IPS-18c (cell line): ENCODE data around the gene TAX1BP1.

Experiments used
- H3K4me3 ChIP-seq: 2 replicates; pipeline ENCODE4 v1.7.0; 2013; ENCODE audit warnings: low read depth, mild to moderate bottlenecking, low read length, moderate library complexity; ENCODE audit not compliant: insufficient read depth
- H3K9me3 ChIP-seq: one replicate; pipeline ENCODE4 v1.6.1; 2013; ENCODE audit warnings: mild to moderate bottlenecking, low read length, moderate library complexity; ENCODE audit not compliant: control insufficient read depth, insufficient read depth

TAX1BP1 gene

DNA sequence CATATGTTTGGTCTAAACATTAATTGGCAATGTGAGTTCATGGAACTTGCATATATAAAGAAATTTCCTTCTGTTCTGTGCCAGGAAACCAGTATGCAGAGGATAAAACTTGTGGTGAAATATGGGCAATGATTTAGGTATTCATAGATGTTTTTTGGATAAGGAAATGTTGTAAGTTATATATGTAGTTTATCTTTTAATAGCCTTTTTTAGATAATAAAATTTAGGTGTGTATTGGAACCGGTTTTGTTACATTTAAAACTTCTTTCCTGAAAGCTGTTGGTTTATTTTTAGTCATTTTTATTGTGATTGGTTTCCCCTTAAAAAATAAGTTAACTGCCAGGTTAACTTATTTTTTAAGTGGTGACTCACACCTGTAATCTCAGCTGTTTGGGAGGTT lies 22.1 kb downstream of the TAX1BP1 start:
- no peaks in the 10 kb centered on the region for H3K9me3 ChIP-seq
- H3K4me3 ChIP-seq = no peak overlapping the region

DNA sequence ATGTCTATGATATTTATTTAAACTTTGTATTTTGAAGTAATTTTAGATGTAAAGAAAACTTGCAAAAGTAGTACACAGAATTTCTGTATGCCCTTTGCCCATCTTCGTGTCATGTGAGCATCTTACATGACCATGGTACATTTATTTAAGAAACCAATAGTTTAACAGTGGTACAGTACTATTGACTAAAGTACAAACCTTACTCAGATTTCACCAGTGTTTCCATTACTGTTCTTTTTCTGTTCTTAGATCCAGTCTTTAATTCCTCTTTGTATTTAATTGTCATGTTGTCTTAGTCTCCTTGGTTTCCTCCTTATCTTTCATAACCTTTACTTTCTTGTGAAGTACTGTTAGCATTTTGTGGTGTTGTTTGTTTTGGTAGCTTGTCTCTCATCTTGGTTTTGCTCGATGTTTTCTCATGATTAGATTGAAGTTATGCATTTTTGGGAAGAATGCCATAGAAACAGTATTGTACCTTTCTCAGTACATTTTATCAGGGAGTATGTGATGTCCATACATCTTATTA lies 24.1 kb downstream of the TAX1BP1 start:
- Histone ChIP-seq H3K4me3 (no peak overlapping the region), H3K9me3 (no peaks in the 10 kb centered on the region)

DNA sequence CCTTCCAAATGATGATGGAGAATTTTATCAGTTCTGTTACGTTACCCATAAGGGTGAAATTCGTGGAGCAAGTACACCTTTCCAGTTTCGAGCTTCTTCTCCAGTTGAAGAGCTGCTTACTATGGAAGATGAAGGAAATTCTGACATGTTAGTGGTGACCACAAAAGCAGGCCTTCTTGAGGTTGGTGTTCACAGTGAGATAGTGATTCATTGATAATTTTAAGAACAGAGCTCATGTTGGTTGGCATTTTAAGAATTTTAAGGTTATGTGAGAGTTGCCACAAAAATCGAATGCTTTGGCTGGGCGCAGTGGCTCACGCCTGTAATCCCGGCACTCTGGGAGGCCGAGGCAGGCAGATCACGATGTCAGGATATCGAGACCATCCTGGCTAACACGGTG lies 25.9 kb downstream of the TAX1BP1 start:
- Histone ChIP-seq H3K9me3 (no peaks in the 10 kb centered on the region), H3K4me3 (no peak overlapping the region)

DNA sequence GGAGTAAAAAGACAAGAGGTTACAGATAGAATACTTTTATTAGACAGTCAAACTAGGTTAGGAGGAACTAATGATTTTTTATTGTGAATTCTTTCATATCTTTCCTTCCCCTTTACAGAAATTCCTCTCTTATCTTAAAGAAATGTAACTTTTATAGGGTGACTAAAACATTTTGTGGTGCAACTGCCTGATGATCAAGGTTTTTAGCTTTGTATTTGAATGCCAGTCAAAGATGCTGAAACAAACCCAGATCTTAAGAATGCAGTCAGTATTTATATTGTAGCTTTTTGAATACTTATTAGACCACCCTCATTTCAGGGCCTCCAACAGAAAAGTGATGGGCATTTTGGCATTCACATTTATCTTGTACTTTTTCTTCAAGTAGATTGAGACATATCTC lies 27.4 kb downstream of the TAX1BP1 start:
- Histone ChIP-seq H3K9me3 (no peaks in the 10 kb centered on the region), H3K4me3 (no peak overlapping the region)

DNA sequence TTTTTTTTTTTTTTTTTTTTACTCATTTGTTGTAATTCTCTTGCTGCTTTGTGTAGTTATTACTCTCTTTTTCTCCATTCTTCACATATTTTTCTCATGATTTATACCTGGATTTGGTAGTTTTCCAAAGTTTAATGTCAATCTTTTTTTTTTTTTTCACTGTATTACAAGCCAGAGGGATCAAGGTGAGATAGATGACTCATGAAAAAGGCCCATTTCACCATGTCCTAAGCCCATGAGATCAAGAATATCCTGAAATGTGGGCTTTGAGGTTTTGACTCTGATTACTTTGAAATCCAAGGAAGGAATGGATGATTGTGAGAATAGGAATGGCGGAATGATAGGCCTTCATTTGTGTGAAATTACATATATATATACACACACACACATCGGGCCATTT lies 31.1 kb downstream of the TAX1BP1 start:
- H3K9me3 ChIP-seq = no peaks in the 10 kb centered on the region

DNA sequence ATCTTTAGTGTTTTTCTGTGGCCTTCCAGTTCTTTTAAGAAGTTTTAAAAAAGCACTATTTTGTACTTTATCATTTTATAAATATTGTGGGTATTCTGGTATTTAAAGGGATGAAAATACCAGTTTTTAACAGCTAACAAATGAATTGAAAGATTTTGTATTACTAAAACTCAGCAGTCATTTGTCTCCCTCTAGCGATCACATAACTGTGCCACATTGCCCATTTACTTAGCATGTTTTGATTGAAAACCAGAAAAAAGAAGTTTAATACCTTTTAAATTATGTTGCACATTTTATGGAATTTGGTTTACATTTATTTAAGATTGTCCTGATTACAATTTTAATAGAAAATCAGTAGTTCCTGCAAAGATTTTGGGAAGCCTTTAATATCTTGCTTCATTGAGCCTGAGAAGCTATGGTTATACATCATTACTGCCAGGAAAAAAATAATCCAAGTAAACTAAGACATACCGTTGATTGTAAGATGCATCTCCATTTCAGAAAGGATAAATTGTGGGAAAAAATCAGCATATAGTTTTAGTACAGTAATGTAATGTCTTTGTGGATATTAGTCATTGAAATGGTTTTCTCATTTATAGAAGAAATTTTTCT lies 34.9 kb downstream of the TAX1BP1 start:
- Histone ChIP-seq H3K4me3 (no peak overlapping the region), H3K9me3 (no peaks in the 10 kb centered on the region)

More for the DNA sequence above, 31.1 kb downstream of the TAX1BP1 start:
- no peak overlapping the region for H3K4me3 ChIP-seq

DNA sequence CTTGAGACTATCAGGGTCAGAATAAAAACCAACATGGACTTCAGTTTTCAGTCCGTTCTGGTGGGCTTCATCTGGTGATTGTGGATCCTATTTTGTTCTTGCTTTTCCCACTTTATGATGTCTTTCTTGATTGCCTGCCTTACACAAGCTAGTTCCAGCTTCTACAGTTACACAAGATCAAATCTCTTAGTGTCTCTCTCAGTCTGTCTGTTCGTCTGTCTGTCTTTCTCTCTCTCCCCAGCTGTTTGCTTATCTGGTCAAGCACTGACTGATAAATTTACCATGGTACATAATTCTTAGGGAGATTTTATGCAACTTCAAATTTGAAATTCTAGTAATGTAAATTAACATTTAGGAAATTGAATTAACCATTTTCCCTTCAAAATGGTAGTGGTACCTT lies 35.8 kb downstream of the TAX1BP1 start:
- H3K4me3 ChIP-seq = no peak overlapping the region
- H3K9me3 ChIP-seq = no peaks in the 10 kb centered on the region

DNA sequence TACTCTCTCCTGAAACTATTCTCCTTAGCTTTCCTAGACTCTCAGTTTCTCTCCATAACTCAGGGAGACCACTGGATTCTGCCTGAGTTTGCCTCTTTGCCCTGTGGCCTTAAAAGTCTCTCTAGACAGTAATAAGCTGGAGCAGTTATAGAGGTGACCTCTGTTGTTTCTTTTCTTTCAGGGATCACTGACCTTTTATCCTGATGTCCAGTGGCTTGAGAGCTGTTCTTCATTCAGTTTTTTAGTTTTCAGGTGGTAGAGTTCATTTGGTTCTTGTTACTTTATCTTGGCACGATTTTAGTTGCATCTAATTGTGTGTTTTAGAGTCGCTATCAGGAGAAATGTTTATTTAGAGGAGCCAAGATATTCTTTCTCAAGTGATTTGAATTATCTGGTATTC lies 37.7 kb downstream of the TAX1BP1 start:
- H3K9me3 ChIP-seq = no peaks in the 10 kb centered on the region

DNA sequence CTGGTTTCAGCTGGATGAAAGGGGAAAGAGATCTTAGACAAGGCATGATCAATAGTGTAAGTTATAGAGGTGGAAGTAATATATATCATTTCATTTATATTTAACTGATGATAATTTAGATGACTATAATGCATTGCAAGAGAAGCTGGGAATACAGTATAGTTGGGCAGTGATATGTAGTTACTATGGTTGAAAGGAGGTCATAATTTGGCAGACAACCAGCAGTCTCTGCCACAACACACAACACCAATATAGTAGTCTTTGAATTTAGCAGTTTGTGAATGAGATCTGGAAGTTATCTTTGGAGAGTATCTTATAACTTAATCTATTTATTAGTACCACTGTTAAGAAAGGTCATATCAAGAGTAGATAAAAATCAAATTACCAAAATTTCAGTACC lies 39.9 kb downstream of the TAX1BP1 start:
- Histone ChIP-seq H3K4me3 (no peak overlapping the region), H3K9me3 (no peaks in the 10 kb centered on the region)

More for the DNA sequence above, 37.7 kb downstream of the TAX1BP1 start:
- H3K4me3 ChIP-seq = no peak overlapping the region

DNA sequence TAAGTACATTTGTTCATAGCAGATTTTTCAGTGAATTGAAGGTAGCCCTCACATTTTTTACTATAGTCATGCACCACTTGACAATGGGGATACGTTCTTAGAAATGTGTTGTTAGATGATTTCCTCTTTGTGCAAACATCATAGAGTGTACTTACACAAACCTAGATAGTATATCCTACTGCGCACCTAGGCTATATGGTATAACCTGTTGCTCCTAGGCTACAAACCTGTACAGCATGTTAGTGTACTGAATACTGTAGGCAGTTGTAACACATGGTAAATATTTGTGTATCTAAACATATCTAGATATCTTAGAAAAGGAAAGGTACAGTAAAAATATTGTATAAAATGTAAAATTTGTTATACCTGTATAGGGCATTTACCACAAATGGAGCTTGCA lies 41.2 kb downstream of the TAX1BP1 start:
- Histone ChIP-seq H3K9me3 (no peaks in the 10 kb centered on the region), H3K4me3 (no peak overlapping the region)

DNA sequence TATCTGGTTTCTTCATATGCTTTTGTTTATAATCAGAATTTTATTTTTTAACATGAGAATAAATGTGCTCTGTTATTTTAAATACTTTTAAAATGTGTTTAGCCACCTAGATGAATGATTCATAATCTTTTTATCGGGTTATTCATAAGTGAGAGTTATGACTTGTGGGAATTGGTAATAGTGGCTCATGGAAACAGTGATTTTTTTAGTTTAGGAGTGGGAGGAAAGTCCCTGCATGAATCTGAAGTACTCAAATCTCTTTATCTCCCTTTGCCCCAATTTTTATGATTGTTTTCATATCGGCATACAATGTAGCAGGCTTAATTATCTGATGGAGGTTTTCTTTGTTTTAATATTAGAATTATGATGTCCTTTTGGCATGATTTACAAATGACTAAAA lies 42.9 kb downstream of the TAX1BP1 start:
- Histone ChIP-seq H3K9me3 (no peaks in the 10 kb centered on the region), H3K4me3 (no peak overlapping the region)

DNA sequence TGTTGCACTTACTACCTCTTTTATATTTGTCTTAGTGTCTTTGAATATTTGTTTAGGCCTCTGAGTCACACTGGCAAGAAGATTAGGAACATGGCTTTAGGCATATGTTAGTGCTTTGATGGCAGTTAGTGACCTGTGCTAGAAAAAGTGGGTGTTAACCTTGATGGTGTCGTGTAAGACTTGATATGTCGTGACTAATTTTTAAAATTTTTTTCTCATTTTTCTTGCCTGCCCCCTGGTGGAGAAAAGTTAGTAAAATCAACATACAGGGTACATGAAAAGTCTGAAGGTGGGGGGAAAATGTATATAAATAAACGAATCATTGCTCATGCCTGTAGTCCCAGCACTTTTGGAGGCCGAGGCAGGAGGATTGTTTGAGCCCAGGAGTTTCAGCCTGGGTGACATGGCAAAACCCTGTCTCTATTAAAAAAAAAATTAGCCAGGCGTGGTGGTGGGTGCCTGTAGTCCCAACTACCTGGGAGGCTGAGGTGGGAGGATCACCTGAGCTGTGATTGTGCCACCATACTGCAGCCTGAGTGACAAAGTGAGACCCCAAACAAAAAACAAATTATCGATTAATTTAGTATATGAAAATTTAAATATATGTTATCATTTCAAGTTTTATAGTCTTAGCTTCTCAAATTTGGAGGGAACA lies 44.6 kb downstream of the TAX1BP1 start:
- Histone ChIP-seq H3K9me3 (no peaks in the 10 kb centered on the region), H3K4me3 (no peak overlapping the region)

DNA sequence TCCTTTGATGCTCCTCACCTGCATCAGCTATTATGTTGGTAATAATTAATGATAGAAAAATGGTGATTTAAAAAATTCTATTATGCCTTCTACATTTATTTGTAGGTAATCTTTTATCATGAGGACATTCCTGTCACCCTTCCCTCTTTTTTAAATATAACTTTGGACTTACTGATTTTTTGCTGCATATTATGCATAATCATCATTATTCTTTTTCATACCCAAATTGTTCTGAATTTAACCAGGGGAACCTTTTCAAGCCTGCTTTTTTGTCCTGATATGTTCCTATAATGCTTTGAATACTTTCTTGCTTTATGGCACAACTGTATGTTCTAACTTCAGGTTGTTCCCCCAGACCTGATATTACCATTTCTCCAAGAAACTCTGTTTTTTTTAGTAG lies 48.5 kb downstream of the TAX1BP1 start:
- H3K9me3 ChIP-seq = no peaks in the 10 kb centered on the region
- no peak overlapping the region for H3K4me3 ChIP-seq

DNA sequence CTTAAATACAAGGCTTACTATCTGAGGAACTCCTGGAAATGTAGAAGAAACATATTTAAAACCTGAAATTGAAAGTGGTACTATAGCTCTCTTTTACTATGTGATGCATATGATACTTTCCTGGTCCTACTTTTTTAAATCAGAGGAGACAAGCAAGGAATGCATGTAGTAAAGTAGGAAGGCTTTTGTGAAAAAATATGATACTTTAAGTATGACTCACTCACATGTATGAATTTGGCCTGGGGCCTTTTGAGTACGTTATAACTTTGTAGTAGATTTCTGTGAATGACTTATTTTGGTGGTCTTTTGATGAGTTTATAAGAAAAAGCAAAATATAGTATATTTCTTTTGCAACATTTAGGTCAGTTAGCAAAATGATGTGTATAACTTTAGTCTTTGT lies 53.8 kb downstream of the TAX1BP1 start:
- no peaks in the 10 kb centered on the region for H3K9me3 ChIP-seq
- no peak overlapping the region for H3K4me3 ChIP-seq

DNA sequence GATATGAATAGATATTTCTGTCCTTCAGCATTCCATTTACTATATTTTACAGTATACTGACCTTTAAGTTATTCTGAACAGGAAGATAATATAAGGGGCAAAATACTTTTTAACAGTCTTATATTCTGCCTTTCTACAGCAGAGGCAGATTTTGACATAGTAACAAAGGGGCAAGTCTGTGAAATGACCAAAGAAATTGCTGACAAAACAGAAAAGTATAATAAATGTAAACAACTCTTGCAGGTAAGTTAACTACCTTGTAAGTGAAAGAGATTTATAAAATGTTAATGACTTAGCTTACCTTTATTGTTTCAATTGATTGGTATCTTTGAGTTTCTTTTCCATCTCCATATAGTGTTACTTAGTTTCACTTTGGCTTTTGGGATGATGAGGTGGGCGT lies 56.0 kb downstream of the TAX1BP1 start:
- Histone ChIP-seq H3K9me3 (no peaks in the 10 kb centered on the region), H3K4me3 (no peak overlapping the region)

DNA sequence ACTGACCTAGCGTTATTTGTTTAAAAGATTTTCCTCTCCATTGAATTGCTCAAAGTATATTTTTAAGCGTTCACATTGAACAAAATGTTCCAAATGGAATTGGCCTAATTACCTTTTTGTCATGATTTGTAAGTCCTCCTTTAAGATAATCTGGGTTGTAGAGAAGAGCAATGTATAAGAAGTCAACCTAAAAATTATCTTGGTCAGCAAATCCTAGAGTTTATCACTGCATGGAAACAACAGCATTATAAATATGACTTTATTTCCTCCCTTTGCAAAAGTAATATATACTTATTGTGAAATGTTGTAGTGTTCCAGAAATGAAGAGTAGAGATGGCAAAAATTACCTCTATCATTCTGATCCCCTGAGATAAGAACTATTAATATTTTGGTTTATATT lies 59.2 kb downstream of the TAX1BP1 start:
- no peaks in the 10 kb centered on the region for H3K9me3 ChIP-seq
- H3K4me3 ChIP-seq = no peak overlapping the region

DNA sequence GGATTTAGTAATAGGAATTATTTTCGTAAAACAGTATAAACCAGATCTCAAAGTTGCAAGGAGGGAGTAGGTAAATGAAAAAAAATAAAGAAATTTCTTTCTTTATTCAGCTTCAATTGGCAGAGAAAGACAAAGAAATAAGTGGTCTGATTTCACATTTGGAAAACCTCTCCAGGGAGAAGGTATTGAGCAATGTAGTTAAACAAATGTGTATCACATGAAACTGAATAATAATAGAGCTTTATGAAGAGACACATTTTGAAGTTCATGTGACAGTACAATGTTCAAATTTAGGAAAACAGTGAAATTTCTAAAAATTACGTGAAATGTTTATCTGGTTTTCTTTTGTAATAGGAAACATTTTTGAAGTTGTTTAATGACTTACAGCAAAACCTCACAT lies 63.0 kb downstream of the TAX1BP1 start:
- Histone ChIP-seq H3K9me3 (no peaks in the 10 kb centered on the region), H3K4me3 (no peak overlapping the region)

DNA sequence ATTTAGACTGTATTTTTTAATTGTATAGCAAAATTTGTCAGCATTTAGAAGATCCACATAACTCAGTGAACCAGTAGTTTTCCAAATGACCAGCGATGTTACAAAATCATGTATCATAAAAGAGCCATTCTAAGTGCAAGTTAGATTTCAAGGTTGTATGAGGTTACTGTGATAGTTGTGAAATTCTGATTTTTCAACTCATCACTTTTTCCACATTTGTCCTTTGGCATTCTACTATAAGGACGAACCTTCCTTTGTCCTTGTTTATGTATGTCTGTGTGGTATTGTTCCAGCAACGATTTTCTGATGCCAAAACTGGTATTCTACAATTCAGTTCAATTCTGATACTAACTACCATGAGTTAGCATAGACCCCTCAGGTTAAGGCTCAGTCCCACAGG lies 64.2 kb downstream of the TAX1BP1 start:
- H3K4me3 ChIP-seq = no peak overlapping the region
- no peaks in the 10 kb centered on the region for H3K9me3 ChIP-seq

DNA sequence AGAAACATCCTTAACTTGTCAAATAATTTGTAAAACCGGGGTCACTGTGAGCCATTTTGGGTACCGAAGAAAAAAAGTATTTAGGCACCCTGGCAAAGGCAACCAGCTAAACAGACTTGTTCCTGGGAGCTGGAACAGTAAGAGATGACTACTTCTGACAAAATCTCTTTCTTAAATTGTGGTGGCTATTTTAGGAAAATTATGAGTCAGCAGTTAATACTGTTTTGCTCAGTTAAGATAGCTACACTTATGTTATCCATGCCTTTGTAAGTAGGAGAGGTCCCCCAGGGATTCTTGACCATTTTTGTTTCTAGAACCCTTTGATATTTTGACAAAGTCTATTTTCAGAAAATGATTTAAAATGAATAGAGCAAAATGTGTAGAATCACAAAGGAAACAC lies 68.7 kb downstream of the TAX1BP1 start:
- no peak overlapping the region for H3K4me3 ChIP-seq
- H3K9me3 ChIP-seq = no peaks in the 10 kb centered on the region
